ACHN (cell line): ENCODE data around the gene KCTD8.
"Not testable (repeated sequence)": the region's sequence is repeated elsewhere in the genome, so short reads cannot be mapped to it uniquely, and the experiment has no call there.

ENCODE experiments used
- DNase-seq: peaks from one replicate; pipeline ENCODE4 v3.0.0-alpha.2; 2015
- in situ Hi-C: cut with HindIII; loops from 2 replicates; pipeline ENCODE4 v1.10.0; 2017; ENCODE audit warnings: low sequenced_read_pairs, low pct_ligation_motif_present, low pct_unique_long_range_greater_than_20kb

Gene KCTD8

DNA sequence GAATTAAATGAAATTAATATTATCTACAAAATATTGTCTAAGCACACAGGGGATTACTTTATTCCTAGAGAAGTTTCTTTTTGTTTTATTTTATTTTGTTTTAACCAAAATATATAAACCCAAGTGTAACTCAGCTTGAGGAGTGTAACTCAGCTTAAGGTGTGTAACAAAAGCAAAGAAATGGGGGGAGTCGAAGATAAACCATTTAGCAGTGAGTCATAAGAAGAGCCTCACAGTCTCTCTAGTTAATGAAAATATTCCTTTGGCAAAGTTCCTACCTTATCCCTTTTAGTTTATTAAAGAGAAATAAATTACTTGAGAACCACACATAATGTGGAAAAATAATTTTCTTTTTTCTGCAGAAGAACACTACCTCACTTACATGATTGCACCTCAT lies 261.8 kb downstream of the KCTD8 start:
- in situ Hi-C loops = no loop called here

GRCh38 chr4:44186096-44186849 lies 262.3 kb downstream of the KCTD8 start:
- in situ Hi-C loops = no loop called here
- DNase-seq = no peak

More for the DNA sequence above, 261.8 kb downstream of the KCTD8 start:
- no peak for DNase-seq

- in situ Hi-C loops, DNase-seq: not testable (repeated sequence)
Measured at GRCh38 chr4:44181491-44182349, 266.9 kb downstream of the KCTD8 start.

GRCh38 chr4:44167766-44168165 lies 280.8 kb downstream of the KCTD8 start:
- DNase-seq, in situ Hi-C loops: not testable (repeated sequence)

DNA sequence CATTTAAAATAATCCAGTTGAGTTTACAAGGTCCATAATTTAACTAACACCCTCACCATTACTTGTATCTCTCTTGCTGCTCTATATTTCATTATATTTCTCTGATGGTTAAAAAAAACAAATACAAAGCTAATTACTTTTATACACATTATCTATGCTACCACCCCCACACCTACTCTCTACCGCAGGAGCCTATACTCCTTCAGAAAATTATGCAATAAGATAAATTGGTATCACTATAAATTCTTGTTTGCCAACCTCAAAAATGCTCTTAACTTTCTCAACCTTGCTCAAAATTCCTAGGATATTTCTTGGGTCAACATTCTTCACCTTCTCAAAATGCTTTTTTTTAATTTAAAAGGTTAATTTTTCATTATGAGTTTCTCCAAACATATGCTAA lies 282.7 kb downstream of the KCTD8 start:
- no peak for DNase-seq
- in situ Hi-C loops = no loop called here

- in situ Hi-C loops = no loop called here
- DNase-seq = no peak
Measured at GRCh38 chr4:44162538-44163270, 285.9 kb downstream of the KCTD8 start.

DNA sequence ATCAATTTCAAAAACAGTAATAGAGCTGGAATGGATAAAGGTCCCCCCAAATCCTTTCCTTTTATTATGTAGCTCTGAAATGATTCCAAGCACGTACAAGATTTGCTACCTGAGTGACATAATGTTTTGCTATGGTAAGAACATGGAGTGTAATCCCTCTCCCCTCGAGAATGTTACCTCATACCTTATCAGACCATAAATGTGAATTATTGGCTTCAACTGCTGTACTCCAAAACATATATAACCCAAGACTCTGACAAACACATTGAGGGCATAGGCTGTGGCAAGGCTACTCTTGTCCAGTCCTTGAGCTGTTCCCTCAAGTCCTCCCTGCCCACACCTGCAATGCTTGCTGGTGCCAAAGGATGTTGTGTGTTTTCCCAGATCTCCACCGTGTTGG lies 286.9 kb downstream of the KCTD8 start:
- no peak for DNase-seq
- in situ Hi-C loops = no loop called here

GRCh38 chr4:44160776-44161367 lies 287.7 kb downstream of the KCTD8 start:
- DNase-seq = no peak
- in situ Hi-C loops = no loop called here

DNA sequence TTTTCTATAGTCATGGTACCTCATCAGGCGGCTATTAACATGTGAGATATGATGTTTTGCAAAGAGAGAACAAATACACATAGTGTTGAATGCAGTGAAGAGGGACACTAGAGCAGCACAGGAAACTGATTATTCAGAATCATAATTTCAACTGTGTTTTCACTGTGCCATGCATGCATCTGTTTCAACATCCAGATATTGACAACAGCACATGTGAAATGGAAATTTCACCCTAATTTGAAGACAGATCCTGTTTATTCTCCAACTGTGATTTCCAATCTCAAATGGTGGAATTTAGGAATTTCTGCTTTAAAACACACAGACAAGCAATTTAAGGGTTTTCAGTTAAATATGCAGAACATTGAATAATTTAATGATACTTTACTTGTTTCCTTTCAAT lies 288.6 kb downstream of the KCTD8 start:
- in situ Hi-C loops = no loop called here
- DNase-seq = no peak

DNA sequence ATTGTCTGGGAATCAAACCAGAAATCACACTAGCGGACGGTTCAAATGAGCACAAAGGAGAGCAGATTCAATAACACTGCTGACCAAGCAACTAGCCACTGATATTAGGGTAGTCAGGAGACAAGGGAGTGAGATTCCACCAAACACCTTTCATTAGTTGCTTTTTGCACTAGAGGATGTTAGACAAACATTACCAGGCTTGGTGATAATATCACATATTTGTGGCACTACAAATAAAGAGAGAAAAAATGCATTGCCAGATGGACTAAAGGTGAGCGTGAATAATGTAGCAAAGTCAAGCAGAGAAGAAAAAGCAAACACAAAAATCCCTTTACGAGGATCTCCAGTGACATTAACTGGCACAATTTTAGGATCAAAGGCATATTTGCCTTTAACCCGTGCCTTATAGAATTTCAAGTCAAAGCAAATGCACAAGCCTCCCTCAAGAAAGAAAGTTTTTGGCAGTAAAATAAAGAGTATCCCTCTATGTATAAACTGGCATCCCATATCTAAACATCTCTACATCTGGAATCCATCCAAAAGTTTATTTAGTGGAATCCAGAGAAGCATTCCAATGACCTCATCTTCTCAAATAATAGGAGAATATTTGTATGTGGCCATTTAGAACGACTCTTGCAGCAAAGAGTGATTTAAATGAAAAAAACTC lies 290.9 kb downstream of the KCTD8 start:
- in situ Hi-C loops = no loop called here
- no peak for DNase-seq

DNA sequence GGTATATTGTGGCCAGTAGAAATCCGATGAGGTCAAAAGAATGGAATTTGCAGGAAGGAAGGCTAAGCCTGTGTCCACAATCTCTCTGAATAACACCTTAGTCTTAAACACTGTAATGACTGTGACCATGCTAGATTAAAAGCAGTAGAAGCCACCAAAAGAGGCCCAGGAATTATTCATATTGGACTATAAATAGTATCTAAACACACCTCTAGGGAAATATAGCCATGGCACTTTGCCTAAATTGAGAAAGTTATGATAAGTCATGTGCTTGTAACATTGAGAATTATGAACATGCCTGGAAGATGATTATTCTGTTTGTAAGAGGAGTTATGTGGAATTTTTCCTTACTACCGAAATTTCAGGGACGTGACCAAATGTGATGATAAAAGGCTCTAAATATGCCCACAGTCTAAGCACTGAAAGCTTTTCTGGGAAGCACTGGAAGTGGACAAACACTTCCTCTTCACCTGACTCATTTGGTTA lies 298.5 kb downstream of the KCTD8 start:
- in situ Hi-C loops = no loop called here
- no peak for DNase-seq

DNA sequence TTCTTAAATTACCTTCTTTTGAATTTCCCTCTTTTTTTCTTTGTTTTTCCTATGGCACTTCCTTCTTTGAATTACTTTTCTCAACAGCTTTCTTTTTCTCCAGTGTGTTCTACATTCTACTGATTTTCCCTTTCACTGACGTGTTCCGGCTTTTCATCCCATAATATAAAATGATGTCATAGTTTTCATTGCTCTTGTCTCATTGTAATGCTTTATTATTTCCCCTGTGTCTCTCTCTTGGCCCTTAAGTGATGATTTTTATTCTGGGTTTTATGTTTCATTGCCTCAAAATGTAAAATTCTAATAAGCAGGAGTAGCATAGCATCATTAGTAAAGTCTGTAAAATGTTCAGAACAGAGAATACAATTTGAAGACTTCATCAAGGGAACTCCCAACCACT lies 299.3 kb downstream of the KCTD8 start:
- in situ Hi-C loops = no loop called here
- no peak for DNase-seq

GRCh38 chr4:44147571-44148075 lies 301.0 kb downstream of the KCTD8 start:
- in situ Hi-C loops = no loop called here

GRCh38 chr4:44146516-44146915 lies 302.1 kb downstream of the KCTD8 start:
- in situ Hi-C loops = no loop called here
- no peak for DNase-seq

More at GRCh38 chr4:44147571-44148075, 301.0 kb downstream of the KCTD8 start:
- DNase-seq = no peak

DNA sequence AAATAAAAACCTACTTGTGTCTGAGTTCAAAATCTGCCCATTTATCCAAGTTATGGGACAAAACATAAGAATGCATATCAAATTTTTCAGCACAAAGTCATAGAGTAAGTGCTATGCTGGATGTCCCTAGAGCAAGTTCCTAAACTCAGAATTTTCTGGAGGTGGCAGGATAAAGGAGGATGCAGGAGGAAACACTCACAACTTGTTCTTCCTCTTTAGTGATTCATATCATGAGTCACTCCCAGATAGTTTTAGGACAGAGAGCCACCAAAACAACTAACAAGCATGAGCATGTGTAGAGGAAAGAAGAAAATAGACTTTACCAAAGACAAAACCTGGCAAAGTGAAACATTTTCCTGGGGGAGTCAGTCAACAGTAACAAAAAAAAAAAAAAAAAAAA lies 302.7 kb downstream of the KCTD8 start:
- in situ Hi-C loops = no loop called here
- no peak for DNase-seq

- in situ Hi-C loops = no loop called here
- DNase-seq = no peak
Measured at GRCh38 chr4:44132526-44132925, 316.1 kb downstream of the KCTD8 start.
